GM21619 (cell line): ENCODE results near the gene CHCHD10.
"Not testable (repeated sequence)": the region's sequence is repeated elsewhere in the genome, so short reads cannot be mapped to it uniquely, and the experiment has no call there.

Experiments used
- ATAC-seq: cut with Tn5 transposase; IDR thresholded peaks from one replicate; pipeline ENCODE4 v1.9.1; 2021; ENCODE audit not compliant: unreplicated experiment

CHCHD10 gene

GRCh38 chr22:23751441-23751996, 16.3 kb downstream of the CHCHD10 start:
- ATAC-seq = peak; percentile 12

- peak; percentile 76 for ATAC-seq
These were observed 16.9 kb downstream of the CHCHD10 start, which contains the start of gene ZNF70 for GRCh38 chr22:23750714-23751440. Gene ZNF70, minus strand, starts transcription at chr22:23751112. Its CDS starts 5,972 bp downstream, at chr22:23745140.

- ATAC-seq = no peak
These were observed 17.4 kb downstream of the CHCHD10 start for GRCh38 chr22:23750367-23750713.

GRCh38 chr22:23749841-23750301, 17.9 kb downstream of the CHCHD10 start:
- ATAC-seq = no peak

GRCh38 chr22:23745791-23746190, 22.0 kb downstream of the CHCHD10 start:
- ATAC-seq = no peak

- ATAC-seq = no peak
These were observed 23.3 kb downstream of the CHCHD10 start for GRCh38 chr22:23744485-23744884.

GRCh38 chr22:23744001-23744400, 23.8 kb downstream of the CHCHD10 start:
- ATAC-seq = no peak

- ATAC-seq = no peak
These were observed 24.5 kb downstream of the CHCHD10 start for GRCh38 chr22:23743303-23743705.

- ATAC-seq = no peak
These were observed 25.1 kb downstream of the CHCHD10 start for GRCh38 chr22:23742505-23743264.

- ATAC-seq = no peak
These were observed 30.1 kb downstream of the CHCHD10 start for GRCh38 chr22:23737696-23738095.

GRCh38 chr22:23728108-23728507, 39.7 kb downstream of the CHCHD10 start:
- not testable (repeated sequence) for ATAC-seq

GRCh38 chr22:23722724-23723123, 45.0 kb downstream of the CHCHD10 start:
- no peak for ATAC-seq

- no peak for ATAC-seq
These were observed 45.6 kb downstream of the CHCHD10 start for GRCh38 chr22:23722160-23722559.

GRCh38 chr22:23720855-23721254, 46.9 kb downstream of the CHCHD10 start:
- no peak for ATAC-seq

GRCh38 chr22:23718371-23719165, 49.2 kb downstream of the CHCHD10 start:
- ATAC-seq = no peak

- ATAC-seq = peak; percentile 77
These were observed 50.7 kb downstream of the CHCHD10 start for GRCh38 chr22:23716811-23717801.
